ENCODE data around the gene TMPRSS6.
A peak's percentile ranks its signal among the peaks of the same experiment; 100 is the strongest.

Gene TMPRSS6

DNA sequence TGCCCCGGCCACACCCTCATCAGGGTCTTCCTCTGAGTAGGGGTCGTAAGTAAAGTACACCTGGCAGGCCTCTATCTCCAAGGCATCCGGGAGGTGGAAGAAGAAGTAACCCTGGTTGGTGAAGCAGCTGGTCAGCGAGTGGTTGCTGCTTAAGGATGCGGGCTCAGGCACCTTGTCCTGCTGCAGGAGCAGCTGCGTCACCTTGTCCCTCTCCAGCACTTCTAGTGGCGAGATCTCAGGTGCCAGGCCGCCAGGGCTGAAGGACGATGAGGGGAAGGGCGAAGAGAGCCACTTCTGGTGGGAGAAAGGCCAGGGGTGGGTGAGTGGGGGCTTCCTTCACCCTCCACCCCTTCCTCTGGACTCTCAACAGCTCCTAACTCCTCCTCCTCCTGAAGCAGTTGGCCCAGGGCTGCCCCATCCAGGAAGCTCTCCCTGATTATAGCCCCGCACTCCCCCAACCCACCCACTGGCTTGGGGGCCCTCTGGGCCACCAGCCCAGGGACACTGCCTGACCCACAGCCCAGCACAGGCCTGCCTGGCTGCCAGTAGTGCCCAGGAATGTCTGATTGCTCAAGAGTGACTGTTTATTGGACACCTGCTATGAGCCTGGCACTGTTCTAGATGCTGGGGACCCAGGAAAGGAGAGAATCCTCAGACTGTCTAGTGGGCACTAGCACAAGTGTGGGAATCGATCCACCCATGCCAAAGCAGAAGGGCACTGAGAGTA, 19.2 kb upstream of the TMPRSS6 start:
- Histone ChIP-seq H3K27me3 (ENCODE audit: low read length) (no peaks in the 10 kb centered on the region), H4K20me1 (ENCODE audit: low read depth, low read length) (no peaks in the 10 kb centered on the region), H3K9ac (ENCODE audit: low read length) (no peak overlapping the region), H3K9me3 (ENCODE audit: insufficient read depth, low read length) (no peaks in the 10 kb centered on the region), H3K27ac (ENCODE audit: low read depth, low read length) (no peak overlapping the region), H2AFZ (ENCODE audit: low read depth, low read length, severe bottlenecking) (no peak overlapping the region), H3F3A (ENCODE audit: insufficient read depth) (no peaks in the 10 kb centered on the region), H3K9me2 (replicated peaks; ENCODE audit: insufficient read depth, low read length) (no peaks in the 10 kb centered on the region), H3K36me3 (ENCODE audit: low read length) (no peaks in the 10 kb centered on the region), H3K79me2 (ENCODE audit: insufficient read depth, low read length) (no peaks in the 10 kb centered on the region), H3K4me2 (ENCODE audit: low read depth, low read length, poor library complexity, severe bottlenecking) (no peak overlapping the region), H3K4me3 (ENCODE audit: insufficient read depth, low read length, poor library complexity, severe bottlenecking) (no peak overlapping the region)
- TF ChIP-seq, protein P1, sequence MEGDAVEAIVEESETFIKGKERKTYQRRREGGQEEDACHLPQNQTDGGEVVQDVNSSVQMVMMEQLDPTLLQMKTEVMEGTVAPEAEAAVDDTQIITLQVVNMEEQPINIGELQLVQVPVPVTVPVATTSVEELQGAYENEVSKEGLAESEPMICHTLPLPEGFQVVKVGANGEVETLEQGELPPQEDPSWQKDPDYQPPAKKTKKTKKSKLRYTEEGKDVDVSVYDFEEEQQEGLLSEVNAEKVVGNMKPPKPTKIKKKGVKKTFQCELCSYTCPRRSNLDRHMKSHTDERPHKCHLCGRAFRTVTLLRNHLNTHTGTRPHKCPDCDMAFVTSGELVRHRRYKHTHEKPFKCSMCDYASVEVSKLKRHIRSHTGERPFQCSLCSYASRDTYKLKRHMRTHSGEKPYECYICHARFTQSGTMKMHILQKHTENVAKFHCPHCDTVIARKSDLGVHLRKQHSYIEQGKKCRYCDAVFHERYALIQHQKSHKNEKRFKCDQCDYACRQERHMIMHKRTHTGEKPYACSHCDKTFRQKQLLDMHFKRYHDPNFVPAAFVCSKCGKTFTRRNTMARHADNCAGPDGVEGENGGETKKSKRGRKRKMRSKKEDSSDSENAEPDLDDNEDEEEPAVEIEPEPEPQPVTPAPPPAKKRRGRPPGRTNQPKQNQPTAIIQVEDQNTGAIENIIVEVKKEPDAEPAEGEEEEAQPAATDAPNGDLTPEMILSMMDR (IDR thresholded peaks at IDR 0.05; ENCODE audit: insufficient read depth, low read length, poor library complexity, severe bottlenecking) = no peak
- TF ChIP-seq EZH2phosphoT487 (conservative IDR thresholded peaks at IDR 0.05; ENCODE audit: low read length) = no peak

DNA sequence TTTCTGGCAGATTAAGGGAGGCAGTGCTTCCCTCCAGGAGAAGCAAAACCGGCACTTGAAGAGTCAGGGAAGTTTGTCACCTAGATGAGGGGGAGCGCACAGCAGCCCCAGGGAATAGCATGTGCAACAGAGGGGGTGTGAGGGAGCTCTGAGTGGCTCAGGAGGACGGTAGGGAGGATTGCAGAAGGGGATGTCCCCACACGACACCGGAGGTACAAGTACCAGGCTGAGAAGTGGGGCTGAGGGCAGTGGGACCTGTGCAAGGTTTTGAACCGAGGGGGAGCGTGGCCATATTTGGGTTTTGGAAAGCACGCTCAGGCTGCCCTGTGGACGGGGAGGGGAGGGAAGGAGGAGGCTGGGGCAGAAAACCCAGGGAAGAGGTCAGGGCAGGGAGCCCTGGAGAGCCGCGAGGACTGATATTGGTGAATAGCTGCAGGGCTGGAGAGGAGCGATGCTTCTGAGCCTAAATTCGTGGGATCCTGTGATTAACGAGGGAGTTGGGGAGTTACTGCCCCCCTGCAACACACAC, 17.9 kb upstream of the TMPRSS6 start:
- no peak overlapping the region for H3K4me3 ChIP-seq (ENCODE audit: insufficient read depth, low read length, poor library complexity, severe bottlenecking)
- H3K79me2 ChIP-seq (ENCODE audit: insufficient read depth, low read length) = no peaks in the 10 kb centered on the region
- no peaks in the 10 kb centered on the region for H3K36me3 ChIP-seq (ENCODE audit: low read length)
- H2AFZ ChIP-seq (ENCODE audit: low read depth, low read length, severe bottlenecking) = no peak overlapping the region
- H3K27me3 ChIP-seq (ENCODE audit: low read length) = no peaks in the 10 kb centered on the region
- H4K20me1 ChIP-seq (ENCODE audit: low read depth, low read length) = no peaks in the 10 kb centered on the region
- TF ChIP-seq EZH2phosphoT487 (conservative IDR thresholded peaks at IDR 0.05; ENCODE audit: low read length) = no peak
- TF ChIP-seq, protein P1 (IDR thresholded peaks at IDR 0.05; ENCODE audit: insufficient read depth, low read length, poor library complexity, severe bottlenecking) = no peak
- no peak overlapping the region for H3K4me2 ChIP-seq (ENCODE audit: low read depth, low read length, poor library complexity, severe bottlenecking)
- H3K9me2 ChIP-seq (replicated peaks; ENCODE audit: insufficient read depth, low read length) = no peaks in the 10 kb centered on the region
- H3F3A ChIP-seq (ENCODE audit: insufficient read depth) = no peaks in the 10 kb centered on the region
- H3K9me3 ChIP-seq (ENCODE audit: insufficient read depth, low read length) = no peaks in the 10 kb centered on the region
- H3K27ac ChIP-seq (ENCODE audit: low read depth, low read length) = no peak overlapping the region
- H3K9ac ChIP-seq (ENCODE audit: low read length) = no peak overlapping the region

DNA sequence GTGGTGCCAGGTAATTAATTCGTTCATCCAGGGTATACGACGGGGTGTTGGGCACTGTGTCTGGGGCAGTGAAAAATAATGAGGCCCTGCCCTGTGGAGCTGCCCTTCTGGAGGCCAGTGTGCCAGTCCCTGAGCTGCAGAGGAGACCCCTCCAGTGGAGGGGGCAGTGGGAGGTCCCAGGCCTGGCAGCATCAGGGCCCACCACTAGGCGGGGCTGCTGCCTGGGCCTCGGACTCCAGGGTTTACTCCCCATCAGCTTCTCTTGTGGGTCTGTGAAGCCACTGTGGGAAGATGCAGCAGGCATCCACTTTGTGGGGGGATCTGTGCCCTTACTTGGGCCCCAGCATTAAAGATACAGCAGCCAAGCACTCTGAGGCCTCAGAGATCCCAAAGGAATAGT, 17.4 kb upstream of the TMPRSS6 start:
- Histone ChIP-seq H3K79me2 (ENCODE audit: insufficient read depth, low read length) (no peaks in the 10 kb centered on the region), H3K4me3 (ENCODE audit: insufficient read depth, low read length, poor library complexity, severe bottlenecking) (no peak overlapping the region), H3F3A (ENCODE audit: insufficient read depth) (no peaks in the 10 kb centered on the region), H3K9me2 (replicated peaks; ENCODE audit: insufficient read depth, low read length) (no peaks in the 10 kb centered on the region), H3K9me3 (ENCODE audit: insufficient read depth, low read length) (no peaks in the 10 kb centered on the region), H3K4me2 (ENCODE audit: low read depth, low read length, poor library complexity, severe bottlenecking) (no peak overlapping the region), H3K36me3 (ENCODE audit: low read length) (no peaks in the 10 kb centered on the region), H3K27ac (ENCODE audit: low read depth, low read length) (no peak overlapping the region), H2AFZ (ENCODE audit: low read depth, low read length, severe bottlenecking) (no peak overlapping the region), H3K9ac (ENCODE audit: low read length) (no peak overlapping the region), H3K27me3 (ENCODE audit: low read length) (no peaks in the 10 kb centered on the region), H4K20me1 (ENCODE audit: low read depth, low read length) (no peaks in the 10 kb centered on the region)
- TF ChIP-seq, protein P1 (IDR thresholded peaks at IDR 0.05; ENCODE audit: insufficient read depth, low read length, poor library complexity, severe bottlenecking) = peak; percentile 23
- TF ChIP-seq EZH2phosphoT487 (conservative IDR thresholded peaks at IDR 0.05; ENCODE audit: low read length) = no peak

All from SU-DHL-6 (cell line).